Transverse colon (tissue), 4 donors: Measurements from ENCODE around the gene SUMF1. TPM values are rescaled to one million over a fixed set of nuclear protein-coding genes. Genes with fewer than 3 reads are reported as not detected.

ENCODE experiments used
- DNase-seq: peaks from one replicate; pipeline ENCODE4 v3.0.0-alpha.2; 2019
- H3K27ac ChIP-seq, 4 donors: fragments of 200-600 bp; sonication (generic); 2 replicates each; pipeline ENCODE4 v1.5.1; 2016 to 2018; ENCODE audit warnings: inconsistent platforms in 4 of 4
- H3K27me3 ChIP-seq: fragments of 200-600 bp; sonication (generic); 2 replicates; pipeline ENCODE4 v1.5.1; 2017; ENCODE audit warnings: inconsistent platforms
- H3K36me3 ChIP-seq, 4 donors: fragments of 200-600 bp; sonication (generic); 2 replicates each; pipeline ENCODE4 v1.5.1; 2017 to 2019; ENCODE audit warnings: inconsistent platforms in 4 of 4
- H3K4me1 ChIP-seq, 4 donors: fragments of 200-600 bp; sonication (generic); 2 replicates each; pipeline ENCODE4 v1.5.1; 2017 to 2020; ENCODE audit warnings: inconsistent platforms in 4 of 4
- H3K4me3 ChIP-seq, 4 donors: fragments of 200-600 bp; sonication (generic); 1 replicate in 1 of 4; 2 replicates in 3 of 4; pipeline versions ENCODE4 v1.5.1 to v1.6.1; 2017 to 2019; ENCODE audit warnings: inconsistent platforms in 4 of 4
- H3K9me3 ChIP-seq, 2 donors: fragments of 200-600 bp; sonication (generic); 2 replicates each; pipeline ENCODE4 v1.5.1; 2017 to 2019; ENCODE audit warnings: inconsistent platforms in 2 of 2
- EP300 ChIP-seq: sonication (generic); formaldehyde crosslinking; IDR thresholded peaks from one replicate; pipeline ENCODE4 v1.6.1; 2017; ENCODE audit warnings: antibody characterized with exemption, low read depth
- POLR2A ChIP-seq: fragments of 450-650 bp; IDR thresholded peaks from one replicate; pipeline ENCODE4 v1.6.1; 2016; ENCODE audit warnings: antibody characterized with exemption, mild to moderate bottlenecking, moderate library complexity
- POLR2AphosphoS5 ChIP-seq, 3 donors: sonication (generic); formaldehyde crosslinking; IDR thresholded peaks; one replicate each; pipeline ENCODE4 v1.6.1; 2016; ENCODE audit warnings: antibody characterized with exemption in 3 of 3
- WGBS, 2 donors: methylation state at CpG; one replicate each; pipeline ENCODE4 v1.1.5; 2018; ENCODE audit warnings: low coverage in 1 of 2; 5-methylcytosine and 5-hydroxymethylcytosine counted together
- in situ Hi-C, 4 donors: fragments of 200-750 bp; cut with MboI; loops; one replicate each; pipeline versions ENCODE4 v1.15.0 to v1.15.1; 2017; ENCODE audit warnings: low sequenced_read_pairs in 3 of 4, low pct_ligation_motif_present in 1 of 4, low pct_unique_long_range_greater_than_20kb in 1 of 4
- intact Hi-C: fragments of 100-400 bp; cut with DNase I; formaldehyde crosslinking; loops from one replicate; pipeline ENCODE4 v1.15.1; 2023; ENCODE audit warnings: low total_unique reads
- total RNA-seq, 4 donors: library from RNA; depleted of rRNA; stranded (reverse); fragments of >200 nt; gene quantifications; one replicate each; pipeline ENCODE4 v1.1.0, GENCODE V29; 2016
- TF ChIP-seq, protein P1 (sequence below), 5 experiments: fragments of 200-600 bp in 3 of 5; fragments of 450-650 bp in 2 of 5; sonication (generic) in 3 of 5; IDR thresholded peaks; 1 replicate in 2 of 5; 2 replicates in 3 of 5; pipeline ENCODE4 v1.5.1; 2016 to 2017; ENCODE audit warnings: antibody characterized with exemption in 5 of 5, inconsistent platforms in 3 of 5, mild to moderate bottlenecking in 2 of 5, moderate library complexity in 1 of 5

The SUMF1 gene
- total RNA-seq, 4 donors from 2014 or later, result 25.1 to 70.5 (median 65.3) TPM

DNA sequence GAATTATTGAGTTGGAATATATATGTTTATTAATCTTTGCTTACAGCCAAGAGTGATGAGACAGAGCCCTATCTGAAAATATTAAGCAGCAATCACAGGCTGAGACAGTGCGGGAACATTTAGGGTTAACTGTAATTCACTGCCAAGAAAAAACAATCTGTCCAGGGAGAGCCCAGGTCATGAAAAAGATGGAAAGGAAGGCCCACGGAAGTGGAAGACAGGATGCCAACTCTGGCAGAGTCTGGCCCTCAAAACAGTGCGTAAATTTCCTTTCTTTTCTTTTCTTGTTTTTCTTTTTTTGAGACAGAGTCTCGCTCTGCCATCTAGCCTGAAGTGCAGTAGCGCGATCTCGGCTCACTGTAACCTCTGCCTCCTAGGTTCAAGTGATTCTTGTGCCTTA is 67.6 kb downstream of the SUMF1 start:
- TF ChIP-seq EP300, result no peak
- TF ChIP-seq POLR2AphosphoS5 (IDR thresholded peaks at IDR 0.05), result no peak
- TF ChIP-seq, protein P1, sequence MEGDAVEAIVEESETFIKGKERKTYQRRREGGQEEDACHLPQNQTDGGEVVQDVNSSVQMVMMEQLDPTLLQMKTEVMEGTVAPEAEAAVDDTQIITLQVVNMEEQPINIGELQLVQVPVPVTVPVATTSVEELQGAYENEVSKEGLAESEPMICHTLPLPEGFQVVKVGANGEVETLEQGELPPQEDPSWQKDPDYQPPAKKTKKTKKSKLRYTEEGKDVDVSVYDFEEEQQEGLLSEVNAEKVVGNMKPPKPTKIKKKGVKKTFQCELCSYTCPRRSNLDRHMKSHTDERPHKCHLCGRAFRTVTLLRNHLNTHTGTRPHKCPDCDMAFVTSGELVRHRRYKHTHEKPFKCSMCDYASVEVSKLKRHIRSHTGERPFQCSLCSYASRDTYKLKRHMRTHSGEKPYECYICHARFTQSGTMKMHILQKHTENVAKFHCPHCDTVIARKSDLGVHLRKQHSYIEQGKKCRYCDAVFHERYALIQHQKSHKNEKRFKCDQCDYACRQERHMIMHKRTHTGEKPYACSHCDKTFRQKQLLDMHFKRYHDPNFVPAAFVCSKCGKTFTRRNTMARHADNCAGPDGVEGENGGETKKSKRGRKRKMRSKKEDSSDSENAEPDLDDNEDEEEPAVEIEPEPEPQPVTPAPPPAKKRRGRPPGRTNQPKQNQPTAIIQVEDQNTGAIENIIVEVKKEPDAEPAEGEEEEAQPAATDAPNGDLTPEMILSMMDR (IDR thresholded peaks at IDR 0.05), result no peak
- intact Hi-C loops (no loop called here), in situ Hi-C loops (no loop called here)
- no peak overlapping the region for H3K4me3 ChIP-seq
- peaks cover 0 to 3% (median 0%) of the 10 kb centered on the region in 4 donors for H3K36me3 ChIP-seq
- 89 to 96% methylated on average over 7 of the region's 7 CpGs for WGBS, 2 donors
- H3K27ac ChIP-seq, result no peak overlapping the region
- H3K27me3 ChIP-seq, result no peaks in the 10 kb centered on the region
- no peaks in the 10 kb centered on the region for H3K9me3 ChIP-seq
- H3K4me1 ChIP-seq, result no peaks in the 10 kb centered on the region
- DNase-seq, result no peak

DNA sequence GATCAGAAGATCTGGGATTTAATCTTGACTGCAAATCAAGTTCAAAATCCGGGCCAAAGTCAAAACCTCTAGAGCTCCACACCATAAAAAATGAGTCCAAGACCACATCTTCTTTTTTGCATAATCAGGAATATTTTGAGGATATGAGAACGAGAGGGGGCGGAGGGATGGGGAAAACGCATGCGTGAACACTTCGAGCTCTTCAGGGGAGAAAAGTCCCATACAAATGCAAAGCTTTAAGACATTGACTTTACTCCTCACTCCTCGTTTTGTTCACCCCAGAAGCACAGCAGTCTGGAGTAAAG is 68.2 kb downstream of the SUMF1 start:
- Histone ChIP-seq H3K4me3 (no peak overlapping the region), H3K36me3 (peaks cover 0 to 3% (median 0%) of the 10 kb centered on the region in 4 donors), H3K9me3 (no peaks in the 10 kb centered on the region), H3K27ac (no peak overlapping the region), H3K27me3 (no peaks in the 10 kb centered on the region), H3K4me1 (no peaks in the 10 kb centered on the region)
- TF ChIP-seq, protein P1 (IDR thresholded peaks at IDR 0.05), result no peak
- TF ChIP-seq POLR2A, result no peak
- TF ChIP-seq EP300, result no peak
- no peak for TF ChIP-seq POLR2AphosphoS5 (IDR thresholded peaks at IDR 0.05)
- no peak for DNase-seq
- in situ Hi-C loops, result no loop called here
- intact Hi-C loops, result no loop called here
- WGBS, 2 donors, result 63 to 86% methylated on average over 7 of the region's 7 CpGs

DNA sequence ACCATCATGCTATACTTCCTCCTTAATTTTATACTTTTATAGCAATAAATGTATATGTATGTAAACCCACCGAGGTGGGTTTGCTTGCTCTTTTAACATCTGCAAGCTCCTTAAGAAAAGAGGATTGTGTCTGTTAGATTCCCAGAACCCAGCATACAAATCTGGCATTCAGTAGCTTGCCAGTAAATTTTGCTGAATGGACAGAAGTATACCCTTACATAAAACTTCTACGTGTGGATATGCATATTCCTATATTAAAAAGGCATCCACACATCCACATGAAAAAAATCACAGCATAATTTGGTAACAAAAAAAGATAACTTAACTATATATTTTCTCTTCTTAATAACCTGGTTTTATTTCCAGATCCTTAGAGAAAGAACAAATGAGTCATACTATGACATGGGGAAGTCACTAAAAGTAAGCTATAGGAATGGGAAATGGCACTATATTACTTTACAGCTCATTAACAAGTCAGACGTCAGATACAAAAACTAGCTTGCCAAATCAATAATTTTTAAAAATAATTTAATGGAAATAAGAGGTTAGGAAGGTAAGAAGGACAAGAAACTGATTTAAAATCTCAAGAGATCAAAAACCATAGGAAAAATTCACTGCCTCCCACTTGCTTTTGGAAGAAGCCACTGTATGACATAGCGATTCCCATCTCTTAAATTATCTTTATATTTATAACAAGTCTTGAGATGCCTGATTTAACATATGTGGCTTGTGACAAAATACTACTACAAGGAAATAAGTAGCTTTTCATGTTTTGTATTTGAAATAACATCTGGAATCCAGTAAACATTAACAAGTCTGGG is 68.7 kb downstream of the SUMF1 start:
- H3K36me3 ChIP-seq, result peaks cover 0 to 3% (median 0%) of the 10 kb centered on the region in 4 donors
- intact Hi-C loops (no loop called here), in situ Hi-C loops (no loop called here)
- DNase-seq, result no peak
- WGBS, 2 donors, result 67 to 78% methylated on average over 3 to 4 of the region's 4 CpGs
- H3K27me3 ChIP-seq, result no peaks in the 10 kb centered on the region
- no peaks in the 10 kb centered on the region for H3K9me3 ChIP-seq
- no peak overlapping the region for H3K4me3 ChIP-seq
- no peak overlapping the region for H3K27ac ChIP-seq
- TF ChIP-seq EP300, result no peak
- TF ChIP-seq POLR2A, result no peak
- TF ChIP-seq, protein P1 (IDR thresholded peaks at IDR 0.05), result no peak
- no peak for TF ChIP-seq POLR2AphosphoS5 (IDR thresholded peaks at IDR 0.05)
- no peaks in the 10 kb centered on the region for H3K4me1 ChIP-seq

DNA sequence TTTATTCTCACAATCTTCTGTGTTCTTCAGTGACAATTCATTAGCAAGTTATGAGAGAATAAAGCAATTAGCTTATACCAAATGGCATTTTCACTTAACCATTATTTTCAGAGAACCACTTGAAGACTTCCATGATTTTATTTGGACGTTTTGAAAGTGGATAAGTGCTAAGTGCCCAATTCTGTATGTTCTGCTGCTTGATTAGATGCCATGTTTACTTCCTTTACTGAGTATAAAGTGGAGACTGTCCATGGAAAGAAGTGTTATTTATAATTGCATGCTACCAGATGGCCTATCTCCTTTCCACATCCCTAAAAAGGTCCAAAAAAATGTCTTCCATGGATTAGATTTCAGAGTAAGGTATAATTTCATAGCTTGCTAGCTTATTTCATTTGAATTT is 69.6 kb downstream of the SUMF1 start:
- H3K4me3 ChIP-seq, result no peak overlapping the region
- in situ Hi-C loops, result no loop called here
- intact Hi-C loops, result no loop called here
- no peaks in the 10 kb centered on the region for H3K9me3 ChIP-seq
- 60 to 88% methylated on average over 1 of the region's 1 CpG for WGBS, 2 donors
- H3K27me3 ChIP-seq, result no peaks in the 10 kb centered on the region
- TF ChIP-seq POLR2A (no peak), EP300 (no peak), POLR2AphosphoS5 (IDR thresholded peaks at IDR 0.05) (no peak)
- TF ChIP-seq, protein P1 (IDR thresholded peaks at IDR 0.05), result no peak
- no peaks in the 10 kb centered on the region for H3K36me3 ChIP-seq
- no peak for DNase-seq
- no peaks in the 10 kb centered on the region for H3K4me1 ChIP-seq
- H3K27ac ChIP-seq, result no peak overlapping the region
